ENCODE measurements around the gene FFAR3.

DNA sequence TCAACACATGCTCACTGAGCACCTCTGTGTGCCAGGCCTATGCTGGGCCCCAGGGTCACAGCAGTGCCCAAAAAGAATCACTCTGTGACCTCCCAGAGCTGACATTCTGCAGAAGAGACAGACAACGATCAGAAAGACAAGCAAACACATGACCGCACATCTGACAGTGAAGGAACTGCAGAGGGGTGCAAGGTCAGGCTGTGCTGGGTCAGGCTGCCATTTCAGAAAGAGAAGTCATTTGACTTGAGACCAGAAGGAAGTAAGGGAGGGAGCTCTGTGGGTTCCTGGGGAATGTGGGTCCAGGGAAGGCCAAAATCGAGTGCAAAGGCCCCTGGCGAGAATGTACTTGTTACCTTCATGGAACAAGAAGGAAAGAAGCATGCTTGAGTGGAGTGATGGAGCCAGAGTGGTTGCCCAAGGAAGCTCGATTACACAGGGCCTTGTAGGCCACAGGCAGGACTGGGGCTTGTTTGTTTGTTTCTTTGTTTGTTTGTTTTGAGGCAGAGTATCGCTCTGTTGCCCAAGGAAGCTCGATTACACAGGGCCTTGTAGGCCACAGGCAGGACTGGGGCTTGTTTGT is 40.7 kb upstream of the FFAR3 start:
- TF ChIP-seq YY1 (IDR thresholded peaks at IDR 0.05; ENCODE audit: insufficient read depth, insufficient read length): no peak
- no peak for TF ChIP-seq SUZ12 (IDR thresholded peaks at IDR 0.05; ENCODE audit: extremely low read depth, insufficient read depth, insufficient read length)
- no peak for TF ChIP-seq ZNF274 (IDR thresholded peaks at IDR 0.05; ENCODE audit: low read depth, low read length)
